Effector CD8-positive, alpha-beta T cell (primary cell): ENCODE data around the gene ELL2.
"Not testable (repeated sequence)": the region's sequence is repeated elsewhere in the genome, so short reads cannot be mapped to it uniquely, and the experiment has no call there.

Source experiments
- DNase-seq: peaks from one replicate; lab custom pipeline; 2025; lab: John Stamatoyannopoulos, UW

Gene ELL2

GRCh38 chr5:95907740-95908706, 53.6 kb downstream of the ELL2 start:
- no peak for DNase-seq

- DNase-seq: no peak
These were observed 54.5 kb downstream of the ELL2 start for GRCh38 chr5:95907067-95907705.

GRCh38 chr5:95906398-95906797, 55.3 kb downstream of the ELL2 start:
- DNase-seq: not testable (repeated sequence)

GRCh38 chr5:95904827-95905226, 56.8 kb downstream of the ELL2 start:
- DNase-seq: no peak

GRCh38 chr5:95903838-95904237, 57.8 kb downstream of the ELL2 start:
- no peak for DNase-seq

- no peak for DNase-seq
These were observed 59.7 kb downstream of the ELL2 start for GRCh38 chr5:95901676-95902627.

GRCh38 chr5:95900383-95900958, 61.2 kb downstream of the ELL2 start:
- DNase-seq: no peak

- no peak for DNase-seq
These were observed 61.8 kb downstream of the ELL2 start for GRCh38 chr5:95899829-95900228.

- no peak for DNase-seq
These were observed 62.6 kb downstream of the ELL2 start for GRCh38 chr5:95899006-95899405.

- no peak for DNase-seq
These were observed 65.9 kb downstream of the ELL2 start for GRCh38 chr5:95895771-95896170.

- no peak for DNase-seq
These were observed 66.4 kb downstream of the ELL2 start for GRCh38 chr5:95895251-95895650.

GRCh38 chr5:95892784-95893354, 68.8 kb downstream of the ELL2 start:
- no peak for DNase-seq

- no peak for DNase-seq
These were observed 70.2 kb downstream of the ELL2 start for GRCh38 chr5:95891499-95891898.

GRCh38 chr5:95889076-95889475, 72.6 kb downstream of the ELL2 start:
- no peak for DNase-seq

- DNase-seq: no peak
These were observed 73.7 kb downstream of the ELL2 start for GRCh38 chr5:95887977-95888376.

- no peak for DNase-seq
These were observed 75.2 kb downstream of the ELL2 start for GRCh38 chr5:95886340-95887044.

GRCh38 chr5:95884511-95884910, 77.1 kb downstream of the ELL2 start:
- no peak for DNase-seq

- DNase-seq: no peak
These were observed 77.7 kb downstream of the ELL2 start for GRCh38 chr5:95884017-95884325.

GRCh38 chr5:95883185-95884016, 78.2 kb downstream of the ELL2 start:
- DNase-seq: no peak

- DNase-seq: no peak
These were observed 79.8 kb downstream of the ELL2 start for GRCh38 chr5:95881833-95882232.
